Astrocyte of the cerebellum (primary cell): Measurements from ENCODE around the gene APOC1.

Source experiments
- DNase-seq: peaks from one replicate; pipeline ENCODE4 v3.0.0-alpha.2; 2011; ENCODE audit warnings: low read depth
- H3K4me3 ChIP-seq: 2 replicates; pipeline ENCODE4 v1.5.1; 2011; ENCODE audit warnings: mild to moderate bottlenecking, low read depth, low read length, moderate library complexity
- CTCF ChIP-seq: IDR thresholded peaks from 2 replicates; pipeline ENCODE4 v1.5.1; 2012; ENCODE audit warnings: low read length, low read depth, moderate library complexity, mild to moderate bottlenecking; ENCODE audit errors: missing control alignments
- in situ Hi-C: cut with HindIII; loops from 2 replicates; pipeline ENCODE4 v1.10.0; 2017; ENCODE audit warnings: low sequenced_read_pairs

APOC1 gene

DNA sequence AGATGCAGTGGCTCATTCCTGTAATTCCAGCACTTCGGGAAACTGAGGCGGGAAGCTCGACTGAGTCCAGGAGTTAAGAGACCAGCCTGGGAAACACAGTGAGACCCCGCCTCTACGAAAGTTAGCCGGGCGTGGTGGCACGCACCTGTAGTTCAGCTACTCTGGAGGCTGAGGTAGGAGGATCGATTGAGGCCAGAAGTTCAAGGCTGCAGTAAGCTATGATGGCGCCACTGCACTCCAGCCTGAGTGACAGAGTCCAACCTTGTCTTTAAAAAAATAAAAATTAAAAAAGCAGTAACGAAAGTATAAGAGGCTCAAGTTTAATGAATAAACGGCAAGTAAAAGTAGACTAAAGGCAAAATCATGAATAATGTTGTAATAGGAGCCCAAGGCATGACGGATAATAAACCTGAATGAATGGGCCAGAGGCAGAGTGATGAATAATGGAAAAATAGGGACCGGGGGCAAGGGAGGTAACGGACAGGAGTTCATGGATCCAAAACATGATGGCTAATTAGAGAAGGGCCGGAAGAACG is 24.5 kb upstream of the APOC1 start:
- peak overlapping the region; percentile 46 for H3K4me3 ChIP-seq
- no peak for DNase-seq
- no peak for TF ChIP-seq CTCF
- in situ Hi-C loops = no loop called here

DNA sequence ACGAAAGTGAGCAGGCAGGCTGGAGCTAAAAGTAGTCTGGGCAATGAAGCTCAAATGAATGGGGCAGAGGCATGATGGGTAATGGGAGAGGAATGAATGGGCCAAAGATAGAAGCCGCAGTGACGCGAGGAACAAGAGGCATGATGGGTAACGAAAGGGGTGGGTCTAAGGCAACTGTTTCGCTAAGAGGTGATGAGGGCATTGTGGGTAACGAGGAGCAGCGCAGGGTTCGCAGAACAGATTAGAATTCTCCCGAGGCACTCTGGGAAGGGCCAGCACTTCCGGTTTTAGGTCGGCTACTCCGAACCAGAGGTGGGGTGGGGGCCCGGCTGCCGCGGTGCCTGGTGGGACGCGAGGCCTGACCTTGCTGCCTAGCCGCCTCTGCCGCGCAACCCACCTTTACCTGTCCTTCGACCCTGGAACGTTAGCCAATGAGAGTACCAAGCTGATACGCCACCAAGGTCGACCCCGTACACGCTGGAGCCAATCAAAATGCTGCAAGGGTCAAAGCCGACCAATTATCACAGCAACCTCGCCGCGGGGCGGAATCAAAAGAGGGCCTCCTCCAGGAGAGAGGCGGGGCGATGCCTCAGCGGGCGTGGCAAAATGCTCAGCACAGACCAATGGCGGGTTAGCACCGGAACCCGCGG is 23.9 kb upstream of the APOC1 start:
- TF ChIP-seq CTCF = no peak
- peak overlapping the region; percentile 46 for H3K4me3 ChIP-seq
- peak; percentile 100 for DNase-seq
- in situ Hi-C loops = no loop called here

GRCh38 chr19:44891016-44891882 is 23.2 kb upstream of the APOC1 start, which contains the start of gene TOMM40:
TSS of gene TOMM40 (plus strand) at chr19:44891254. CDS start at chr19:44891416, 162 bp downstream.
- peak; percentile 9 for TF ChIP-seq CTCF
- peak within 1 kb of the TSS; percentile 78 for H3K4me3 ChIP-seq
- in situ Hi-C loops = no loop called here
- no peak for DNase-seq

DNA sequence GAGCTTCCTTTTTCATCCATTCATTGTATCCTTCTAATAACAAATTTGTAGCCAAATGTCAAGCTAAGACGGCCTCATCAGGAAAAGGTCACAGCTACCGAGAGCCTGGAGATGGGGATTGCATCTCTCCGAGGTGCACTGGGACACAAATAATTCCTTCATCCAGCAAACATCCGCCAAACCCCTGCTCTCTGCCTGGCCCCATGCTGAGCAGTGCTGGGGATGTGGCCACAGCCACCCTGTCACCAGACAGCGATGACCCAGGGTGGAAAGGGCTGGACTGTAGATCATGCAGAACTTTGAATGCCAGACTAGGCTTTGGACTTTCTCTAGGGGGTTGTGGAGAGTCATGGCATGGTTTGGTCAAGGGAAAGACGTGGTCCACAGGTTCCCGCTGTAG is 21.5 kb upstream of the APOC1 start:
- in situ Hi-C loops = no loop called here

DNA sequence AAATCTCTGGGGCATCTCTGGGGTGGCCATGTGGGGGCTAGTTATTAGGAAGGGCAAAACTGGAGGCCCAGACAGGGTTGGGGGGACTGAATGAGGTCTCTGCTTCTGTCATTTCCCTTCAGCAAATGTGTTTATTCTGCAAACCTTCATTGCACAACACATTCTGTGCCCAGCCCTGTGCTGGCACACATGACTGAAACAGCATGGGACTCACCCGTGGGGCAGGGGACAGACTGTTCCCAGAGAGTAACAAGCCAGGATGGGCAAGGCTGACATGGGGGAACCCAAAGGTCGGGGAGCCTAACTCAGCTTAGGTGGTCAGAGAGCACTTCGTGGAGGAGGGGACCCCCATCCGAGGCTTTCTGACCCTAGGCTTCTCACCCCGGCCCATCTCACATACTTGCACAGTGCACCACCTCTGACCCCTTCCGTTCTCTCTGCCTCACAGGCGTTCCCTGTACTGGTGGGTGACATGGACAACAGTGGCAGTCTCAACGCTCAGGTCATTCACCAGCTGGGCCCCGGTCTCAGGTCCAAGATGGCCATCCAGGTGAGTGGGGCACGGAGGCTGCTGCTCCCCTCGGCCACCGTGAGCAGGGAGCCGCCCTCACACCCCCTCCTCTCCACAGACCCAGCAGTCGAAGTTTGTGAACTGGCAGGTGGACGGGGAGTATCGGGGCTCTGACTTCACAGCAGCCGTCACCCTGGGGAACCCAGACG is 20.9 kb upstream of the APOC1 start:
- H3K4me3 ChIP-seq = no peak overlapping the region
- no peak for TF ChIP-seq CTCF
- in situ Hi-C loops = no loop called here
- no peak for DNase-seq

More for the DNA sequence above, 21.5 kb upstream of the APOC1 start:
- DNase-seq = no peak
- no peak for TF ChIP-seq CTCF
- no peak overlapping the region for H3K4me3 ChIP-seq

DNA sequence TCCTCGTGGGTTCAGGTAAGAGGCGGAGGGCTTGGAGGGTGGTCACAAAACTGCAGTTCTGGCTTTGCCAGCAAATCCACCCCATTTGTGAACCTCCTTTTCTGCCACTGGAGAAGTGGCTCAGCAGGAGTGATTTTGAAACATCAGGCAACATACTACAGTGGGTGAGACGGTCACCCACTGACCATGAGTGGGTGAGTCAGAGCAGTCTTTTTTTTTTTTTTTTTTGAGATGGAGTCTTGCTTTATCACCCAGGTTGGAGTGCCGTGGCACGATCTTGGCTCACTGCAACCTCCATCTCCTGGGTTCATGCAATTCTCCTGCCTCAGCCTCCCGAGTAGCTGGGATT is 20.4 kb upstream of the APOC1 start:
- TF ChIP-seq CTCF = no peak
- no peak overlapping the region for H3K4me3 ChIP-seq

More for the DNA sequence above, 20.4 kb upstream of the APOC1 start:
- DNase-seq = no peak
- in situ Hi-C loops = no loop called here
